Immature natural killer cell (primary cell): ENCODE measurements around the gene PXN. TPM values are rescaled to one million over a fixed set of nuclear protein-coding genes. Genes with fewer than 3 reads are reported as not detected.
A peak's percentile ranks its signal among the peaks of the same experiment; 100 is the strongest.

Source experiments
- DNase-seq, 3 donors: peaks; one replicate each; pipeline ENCODE4 v3.0.0; 2022; ENCODE audit warnings: mixed read lengths in 1 of 3
- H3K27ac Mint-ChIP-seq, 6 donors: one replicate each; pipeline ENCODE4 v1.8.0; 2020; ENCODE audit warnings: mixed read lengths in 6 of 6, mild to moderate bottlenecking in 5 of 6, inconsistent platforms in 4 of 6, moderate library complexity in 3 of 6
- H3K27me3 Mint-ChIP-seq, 3 donors: one replicate each; pipeline ENCODE4 v1.8.0; 2020 to 2021; ENCODE audit warnings: low read depth in 3 of 3, mild to moderate bottlenecking in 3 of 3, mixed read lengths in 3 of 3, moderate library complexity in 3 of 3, inconsistent platforms in 1 of 3
- H3K36me3 Mint-ChIP-seq, 3 donors: one replicate each; pipeline ENCODE4 v1.8.0; 2020; ENCODE audit warnings: mixed read lengths in 3 of 3, inconsistent platforms in 2 of 3, mild to moderate bottlenecking in 2 of 3
- H3K4me1 Mint-ChIP-seq, 2 donors: one replicate each; pipeline ENCODE4 v1.8.0; 2020; ENCODE audit warnings: inconsistent platforms in 2 of 2, mild to moderate bottlenecking in 2 of 2, mixed read lengths in 2 of 2, moderate library complexity in 1 of 2
- H3K4me3 Mint-ChIP-seq, 5 donors: one replicate each; pipeline ENCODE4 v1.8.0; 2020; ENCODE audit warnings: mild to moderate bottlenecking in 5 of 5, mixed read lengths in 5 of 5, inconsistent platforms in 3 of 5, moderate library complexity in 3 of 5
- H3K9me3 Mint-ChIP-seq, 6 donors: one replicate each; pipeline ENCODE4 v1.8.0; 2020; ENCODE audit warnings: mild to moderate bottlenecking in 6 of 6, mixed read lengths in 6 of 6, inconsistent platforms in 4 of 6, moderate library complexity in 3 of 6
- polyA plus RNA-seq, 3 donors: library from polyadenylated mRNA; unstranded; fragments of 300-500 nt; fragmentation: Illumina TruSeq; gene quantifications; one replicate each; pipeline ENCODE4 v1.2.3, GENCODE V29; 2021

Gene PXN
- polyA plus RNA-seq, 3 donors from 2014 or later = 132 to 310 (median 240) TPM

DNA sequence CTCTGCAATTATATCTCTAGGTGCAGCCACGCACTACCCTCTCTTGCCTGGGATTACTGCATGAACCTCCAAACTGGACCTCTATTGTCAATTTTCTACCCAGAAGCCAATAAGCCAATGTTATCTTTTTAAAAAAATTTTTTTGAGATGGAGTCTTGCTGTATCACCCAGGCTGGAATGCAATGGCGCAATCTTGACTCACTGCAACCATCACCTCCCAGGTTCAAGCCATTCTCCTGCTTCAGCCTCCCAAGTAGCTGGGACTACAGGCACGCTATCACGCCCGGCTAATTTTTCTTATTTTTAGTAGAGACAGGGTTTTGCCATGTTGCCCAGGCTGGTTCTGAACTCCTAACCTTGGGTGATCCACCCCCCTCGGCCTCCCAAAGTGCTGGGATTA is 11.2 kb upstream of the PXN start:
- H3K36me3 Mint-ChIP-seq = no peaks in the 10 kb centered on the region
- H3K4me1 Mint-ChIP-seq = no peaks in the 10 kb centered on the region
- no peaks in the 10 kb centered on the region for H3K9me3 Mint-ChIP-seq
- no peak overlapping the region for H3K4me3 Mint-ChIP-seq
- H3K27me3 Mint-ChIP-seq = peaks cover 0 to 3% (median 2%) of the 10 kb centered on the region in 3 donors
- no peak overlapping the region for H3K27ac Mint-ChIP-seq
- DNase-seq = no peak

- Mint-ChIP-seq H3K27ac (no peak overlapping the region), H3K9me3 (no peaks in the 10 kb centered on the region), H3K4me3 (no peak overlapping the region), H3K36me3 (peaks cover under 1 to 10% (median 5%) of the 10 kb centered on the region in 3 donors), H3K27me3 (peaks cover 0 to 17% (median 5%) of the 10 kb centered on the region in 3 donors), H3K4me1 (peaks cover 18 to 20% of the 10 kb centered on the region in 2 donors)
- DNase-seq = no peak
Measured at GRCh38 chr12:120267736-120268135, 2.2 kb upstream of the PXN start.

DNA sequence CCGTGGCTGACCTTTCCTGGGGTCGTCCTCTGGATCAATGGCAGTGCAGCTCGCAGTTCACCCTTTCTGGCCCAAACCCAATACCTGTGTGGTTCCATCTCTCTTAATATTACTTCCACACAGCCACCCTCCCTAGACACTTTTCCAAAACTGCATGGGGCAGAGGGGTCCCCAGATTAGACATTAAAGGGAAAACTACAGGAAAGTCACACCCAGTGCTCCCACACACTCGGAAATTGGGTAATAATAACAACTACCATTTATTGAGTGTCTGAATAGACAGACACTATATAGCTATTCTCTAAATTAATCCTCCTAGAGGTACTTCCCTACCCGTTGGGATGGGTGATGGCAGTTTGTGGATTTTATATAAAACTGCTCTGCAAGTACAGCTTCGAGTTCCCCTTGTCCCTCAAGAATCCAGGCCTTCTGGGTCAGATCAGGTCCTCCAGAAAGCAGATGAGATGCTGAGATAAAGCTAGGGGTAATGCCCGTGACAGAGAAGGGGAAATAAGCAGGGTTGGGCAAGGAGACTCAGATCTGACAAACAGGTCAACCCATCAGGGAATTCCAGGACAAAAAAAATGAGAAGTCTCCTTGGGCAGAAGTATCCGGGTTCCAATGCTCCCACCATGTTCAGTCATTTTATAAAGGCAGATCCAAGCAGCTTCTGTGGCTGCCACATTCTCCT is 795 bp upstream of the PXN start:
- H3K27ac Mint-ChIP-seq = peak overlapping the region in 5 of 6 donors; percentile 60 to 90 (median 72)

DNA sequence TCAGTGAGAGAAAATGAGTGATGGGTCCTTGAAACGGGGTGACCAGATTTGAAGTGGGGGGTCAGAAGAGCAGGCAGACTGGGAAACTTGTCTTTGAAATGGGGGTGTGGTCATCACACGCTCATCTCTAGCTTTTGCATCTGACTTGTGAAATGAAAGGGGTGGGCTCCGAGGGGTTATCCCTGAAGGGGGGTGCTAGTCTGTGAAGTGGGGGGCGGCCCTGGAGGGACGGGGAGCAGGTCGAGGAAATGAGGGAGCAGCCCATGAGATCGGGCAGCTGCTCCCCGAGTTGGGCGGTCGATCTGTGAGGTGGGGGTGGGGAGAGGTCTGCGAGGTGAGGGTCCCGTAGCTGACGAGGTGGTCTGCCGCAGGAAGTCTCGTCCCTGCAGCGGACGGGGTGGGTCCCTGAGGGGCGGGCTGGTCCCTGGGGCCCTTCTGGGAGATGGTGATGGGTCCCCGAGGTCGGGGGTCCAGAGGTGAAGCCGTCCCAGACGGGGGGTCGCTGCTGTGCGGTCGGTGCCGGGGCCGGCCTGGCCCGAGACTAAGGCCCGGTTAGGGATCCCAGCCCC is 542 bp downstream of the PXN start:
- no peaks in the 10 kb centered on the region for H3K9me3 Mint-ChIP-seq
- peak overlapping the region; percentile 91 to 99 (median 96) for H3K27ac Mint-ChIP-seq
- peaks cover 0 to 22% (median 7%) of the 10 kb centered on the region in 3 donors for H3K27me3 Mint-ChIP-seq
- H3K4me3 Mint-ChIP-seq = peak overlapping the region; percentile 88 to 97 (median 93)
- H3K4me1 Mint-ChIP-seq = peaks cover 46 to 47% of the 10 kb centered on the region in 2 donors
- peaks cover 5 to 19% (median 14%) of the 10 kb centered on the region in 3 donors for H3K36me3 Mint-ChIP-seq
- DNase-seq = peak in 1 of 3 donors; percentile 33

More for the DNA sequence above, 795 bp upstream of the PXN start:
- no peak for DNase-seq
- Mint-ChIP-seq H3K27me3 (peaks cover 0 to 21% (median 7%) of the 10 kb centered on the region in 3 donors), H3K4me3 (peak overlapping the region; percentile 78 to 87 (median 82)), H3K36me3 (peaks cover 5 to 14% (median 10%) of the 10 kb centered on the region in 3 donors), H3K4me1 (peaks cover 32 to 34% of the 10 kb centered on the region in 2 donors), H3K9me3 (no peaks in the 10 kb centered on the region)

DNA sequence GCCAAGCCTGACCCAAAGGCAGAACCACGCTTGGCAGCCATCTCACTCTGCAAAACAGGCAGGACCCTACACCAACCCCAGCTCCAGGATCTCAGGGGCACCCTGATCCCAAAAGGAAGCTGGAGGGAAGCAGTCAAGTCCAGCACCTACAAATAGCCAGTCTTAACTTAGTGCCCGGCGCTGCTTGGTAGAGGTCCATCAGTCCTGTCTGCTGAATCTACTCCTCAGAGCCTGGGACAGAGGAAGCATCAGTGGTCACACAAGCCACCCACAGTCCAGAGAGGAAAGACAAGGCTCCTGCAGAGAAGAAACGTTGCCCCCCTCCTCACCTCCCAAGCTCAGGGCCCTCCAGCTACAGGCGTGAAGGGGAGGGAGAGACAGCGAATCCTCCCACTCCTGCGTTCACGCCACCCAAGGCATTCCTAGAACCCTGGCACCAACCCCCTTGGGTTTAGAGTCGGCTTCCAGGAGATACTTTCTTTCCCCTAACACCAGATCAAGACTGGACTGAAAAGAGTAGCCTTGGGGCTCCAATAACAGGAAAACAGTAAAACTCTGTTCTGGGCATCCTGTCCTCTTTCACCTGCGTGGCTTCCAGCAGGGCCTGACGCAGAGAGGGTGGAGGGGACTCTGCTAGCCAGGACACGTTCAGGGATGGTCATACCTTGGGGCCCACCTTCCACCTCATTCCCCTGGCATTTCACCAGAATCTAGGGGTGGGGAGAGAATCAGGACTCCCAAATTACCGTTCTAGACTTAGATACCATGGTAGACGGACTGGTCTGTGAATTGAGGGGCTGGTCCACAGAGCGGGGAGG is 1.2 kb downstream of the PXN start:
- Mint-ChIP-seq H3K4me3 (peak overlapping the region; percentile 88 to 97 (median 93)), H3K36me3 (peaks cover 5 to 19% (median 17%) of the 10 kb centered on the region in 3 donors), H3K27ac (peak overlapping the region; percentile 91 to 99 (median 96)), H3K9me3 (no peaks in the 10 kb centered on the region), H3K27me3 (peaks cover 0 to 22% (median 7%) of the 10 kb centered on the region in 3 donors), H3K4me1 (peaks cover 52 to 54% of the 10 kb centered on the region in 2 donors)
- DNase-seq = no peak

- peaks cover 58 to 60% of the 10 kb centered on the region in 2 donors for H3K4me1 Mint-ChIP-seq
- peak overlapping the region; percentile 91 to 99 (median 96) for H3K27ac Mint-ChIP-seq
- H3K9me3 Mint-ChIP-seq = no peaks in the 10 kb centered on the region
- H3K36me3 Mint-ChIP-seq = peaks cover 5 to 19% (median 17%) of the 10 kb centered on the region in 3 donors
- H3K4me3 Mint-ChIP-seq = peak overlapping the region; percentile 88 to 97 (median 93)
- no peak for DNase-seq
- peaks cover 0 to 22% (median 7%) of the 10 kb centered on the region in 3 donors for H3K27me3 Mint-ChIP-seq
Measured at GRCh38 chr12:120263748-120264085, 1.8 kb downstream of the PXN start.

DNA sequence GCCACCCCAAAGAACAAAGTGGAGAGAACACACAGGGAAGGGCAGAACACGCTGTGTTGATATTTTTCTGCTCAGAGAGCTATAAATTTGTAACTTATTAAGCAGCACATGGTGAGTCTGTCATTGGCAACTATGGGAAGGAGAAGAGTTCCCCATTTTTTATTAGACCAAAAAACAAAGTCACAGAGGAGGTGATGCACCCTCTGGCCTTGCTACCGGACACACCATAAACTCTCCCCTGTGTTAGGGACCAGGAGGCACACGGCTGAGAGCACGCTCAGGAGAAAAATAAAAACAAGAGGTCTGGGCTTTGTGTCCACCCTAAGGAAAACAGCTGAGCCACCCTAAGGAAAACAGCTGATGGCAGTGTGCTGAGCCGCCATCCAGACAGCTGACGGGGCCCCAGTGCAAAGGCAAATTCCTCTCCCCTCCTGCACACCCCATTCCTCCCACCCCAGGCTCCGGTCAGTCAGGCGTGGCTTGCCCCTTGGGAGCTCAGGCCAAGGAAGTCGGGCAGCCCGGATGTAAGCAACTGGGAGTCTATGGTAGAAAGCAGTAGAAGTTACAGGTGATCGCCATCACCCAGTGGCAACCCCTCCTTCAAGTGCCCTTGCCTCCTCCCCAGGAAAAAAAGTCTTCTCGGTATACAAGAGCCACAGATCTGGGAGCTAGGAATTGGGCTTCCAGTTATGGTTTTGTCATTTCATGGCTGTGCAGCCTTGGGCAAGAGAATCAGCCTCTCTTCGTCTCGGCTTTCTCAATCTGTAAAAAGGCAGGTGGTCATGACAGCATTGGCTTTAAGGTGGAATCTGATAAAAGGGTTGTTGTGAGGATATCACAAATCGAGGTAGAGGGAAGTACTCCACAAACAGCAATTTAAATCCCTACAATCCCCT is 2.4 kb downstream of the PXN start:
- no peak for DNase-seq
- H3K4me1 Mint-ChIP-seq = peaks cover 64 to 66% of the 10 kb centered on the region in 2 donors
- H3K36me3 Mint-ChIP-seq = peaks cover 5 to 25% (median 17%) of the 10 kb centered on the region in 3 donors
- no peaks in the 10 kb centered on the region for H3K9me3 Mint-ChIP-seq
- peak overlapping the region; percentile 91 to 99 (median 96) for H3K27ac Mint-ChIP-seq
- H3K27me3 Mint-ChIP-seq = peaks cover 0 to 22% (median 9%) of the 10 kb centered on the region in 3 donors
- H3K4me3 Mint-ChIP-seq = peak overlapping the region; percentile 88 to 97 (median 93)

GRCh38 chr12:120261951-120262851 is 3.3 kb downstream of the PXN start:
- Mint-ChIP-seq H3K27ac (peak overlapping the region; percentile 91 to 99 (median 96)), H3K9me3 (no peaks in the 10 kb centered on the region), H3K36me3 (peaks cover 5 to 26% (median 17%) of the 10 kb centered on the region in 3 donors), H3K4me1 (peaks cover 73 to 75% of the 10 kb centered on the region in 2 donors), H3K4me3 (peak overlapping the region; percentile 88 to 97 (median 93)), H3K27me3 (peaks cover under 1 to 20% (median 9%) of the 10 kb centered on the region in 3 donors)
- DNase-seq = peak; percentile 59 to 68 (median 65)

GRCh38 chr12:120260607-120261006 is 4.9 kb downstream of the PXN start:
- Mint-ChIP-seq H3K9me3 (no peaks in the 10 kb centered on the region), H3K27ac (peak overlapping the region; percentile 91 to 99 (median 96)), H3K36me3 (peaks cover 5 to 33% (median 17%) of the 10 kb centered on the region in 3 donors), H3K4me1 (peaks cover 89 to 90% of the 10 kb centered on the region in 2 donors), H3K4me3 (peak overlapping the region; percentile 80 to 96 (median 93)), H3K27me3 (peaks cover 2 to 16% (median 6%) of the 10 kb centered on the region in 3 donors)
- DNase-seq = no peak

- DNase-seq = no peak
- H3K4me3 Mint-ChIP-seq = peak overlapping the region; percentile 58 to 96 (median 93)
- H3K36me3 Mint-ChIP-seq = peaks cover 11 to 39% (median 24%) of the 10 kb centered on the region in 3 donors
- peaks cover 94 to 97% of the 10 kb centered on the region in 2 donors for H3K4me1 Mint-ChIP-seq
- H3K27ac Mint-ChIP-seq = peak overlapping the region; percentile 91 to 99 (median 96)
- H3K27me3 Mint-ChIP-seq = peaks cover 5 to 13% (median 6%) of the 10 kb centered on the region in 3 donors
- no peaks in the 10 kb centered on the region for H3K9me3 Mint-ChIP-seq
Measured at GRCh38 chr12:120259418-120260202, 5.9 kb downstream of the PXN start.

DNA sequence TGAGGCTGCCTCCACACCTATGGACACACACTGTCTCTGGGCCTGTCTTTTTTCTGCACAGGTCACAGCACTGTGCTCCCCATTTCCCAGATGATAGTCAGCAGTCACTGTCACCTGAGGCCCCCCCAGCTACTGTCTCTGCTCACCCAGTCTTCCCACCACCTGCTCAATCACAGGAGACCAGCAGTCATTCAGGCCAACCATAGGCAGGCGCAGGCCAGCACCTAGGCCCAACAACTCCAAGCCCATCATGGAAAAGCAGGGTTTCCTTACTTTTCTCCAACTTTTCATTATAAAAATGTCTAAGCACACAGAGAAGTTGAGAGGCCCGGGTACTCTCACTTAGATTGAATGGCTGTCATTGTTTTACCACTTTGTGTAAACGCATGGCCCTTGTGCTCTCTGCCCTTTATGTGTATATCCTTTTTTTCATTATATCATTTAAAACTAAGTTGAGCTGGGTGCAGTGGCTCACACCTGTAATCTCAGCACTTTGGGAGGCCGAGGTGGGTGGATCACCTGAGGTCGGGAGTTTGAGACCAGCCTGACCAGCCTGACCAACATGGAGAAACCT is 7.1 kb downstream of the PXN start:
- no peak for DNase-seq
- no peaks in the 10 kb centered on the region for H3K9me3 Mint-ChIP-seq
- peaks cover 94 to 98% of the 10 kb centered on the region in 2 donors for H3K4me1 Mint-ChIP-seq
- peak overlapping the region; percentile 55 to 80 (median 77) for H3K4me3 Mint-ChIP-seq
- H3K27me3 Mint-ChIP-seq = peaks cover 7 to 14% (median 13%) of the 10 kb centered on the region in 3 donors
- peaks cover 11 to 42% (median 23%) of the 10 kb centered on the region in 3 donors for H3K36me3 Mint-ChIP-seq
- peak overlapping the region; percentile 88 to 99 (median 92) for H3K27ac Mint-ChIP-seq
